Measurements from ENCODE around the gene GPC6.

GPC6 gene

DNA sequence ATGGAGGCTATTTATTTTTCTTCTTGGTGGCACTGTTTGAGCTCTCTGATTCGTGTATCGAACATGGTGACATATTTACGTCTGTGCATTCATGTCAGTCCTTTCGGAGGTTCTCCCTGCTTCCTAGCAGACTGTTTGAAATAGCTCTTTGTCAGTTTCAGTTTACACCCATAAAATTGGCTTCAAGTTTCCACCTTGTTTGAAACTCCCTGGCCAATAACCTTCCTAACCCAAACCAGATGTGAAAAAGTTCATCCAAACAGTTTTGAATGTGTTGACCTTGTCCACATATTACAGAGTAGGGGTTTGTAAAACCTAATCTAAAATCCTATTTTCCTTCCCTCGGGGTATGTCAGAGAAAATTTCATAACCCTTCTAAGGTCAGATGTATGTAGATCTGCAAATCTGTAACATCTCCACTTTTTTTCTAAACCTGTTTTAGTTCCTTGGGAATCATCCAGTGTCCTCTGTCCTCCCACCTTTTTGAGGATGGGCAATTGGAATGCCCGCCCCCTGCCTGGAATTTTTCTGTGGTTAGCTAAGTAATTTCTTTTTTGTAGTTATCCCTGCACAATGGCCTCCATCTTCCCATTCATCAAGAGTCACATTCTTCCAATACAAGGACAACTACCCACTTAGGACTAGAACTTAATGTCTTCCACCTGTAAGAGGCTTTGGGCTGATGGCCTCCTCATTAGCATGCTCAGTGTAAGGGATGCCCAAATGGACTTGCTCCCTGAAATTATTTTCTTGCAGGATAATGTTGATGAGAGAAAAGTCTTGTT is 499.8 kb downstream of the GPC6 start:
- no peak overlapping the region for H3K4me3 ChIP-seq (ENCODE audit: low read depth, low read length)
- DNase-seq (ENCODE audit: low read depth): no peak
- TF ChIP-seq, protein P1, sequence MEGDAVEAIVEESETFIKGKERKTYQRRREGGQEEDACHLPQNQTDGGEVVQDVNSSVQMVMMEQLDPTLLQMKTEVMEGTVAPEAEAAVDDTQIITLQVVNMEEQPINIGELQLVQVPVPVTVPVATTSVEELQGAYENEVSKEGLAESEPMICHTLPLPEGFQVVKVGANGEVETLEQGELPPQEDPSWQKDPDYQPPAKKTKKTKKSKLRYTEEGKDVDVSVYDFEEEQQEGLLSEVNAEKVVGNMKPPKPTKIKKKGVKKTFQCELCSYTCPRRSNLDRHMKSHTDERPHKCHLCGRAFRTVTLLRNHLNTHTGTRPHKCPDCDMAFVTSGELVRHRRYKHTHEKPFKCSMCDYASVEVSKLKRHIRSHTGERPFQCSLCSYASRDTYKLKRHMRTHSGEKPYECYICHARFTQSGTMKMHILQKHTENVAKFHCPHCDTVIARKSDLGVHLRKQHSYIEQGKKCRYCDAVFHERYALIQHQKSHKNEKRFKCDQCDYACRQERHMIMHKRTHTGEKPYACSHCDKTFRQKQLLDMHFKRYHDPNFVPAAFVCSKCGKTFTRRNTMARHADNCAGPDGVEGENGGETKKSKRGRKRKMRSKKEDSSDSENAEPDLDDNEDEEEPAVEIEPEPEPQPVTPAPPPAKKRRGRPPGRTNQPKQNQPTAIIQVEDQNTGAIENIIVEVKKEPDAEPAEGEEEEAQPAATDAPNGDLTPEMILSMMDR (IDR thresholded peaks at IDR 0.05; ENCODE audit: low read depth, low read length): no peak
- TF ChIP-seq, protein P2, sequence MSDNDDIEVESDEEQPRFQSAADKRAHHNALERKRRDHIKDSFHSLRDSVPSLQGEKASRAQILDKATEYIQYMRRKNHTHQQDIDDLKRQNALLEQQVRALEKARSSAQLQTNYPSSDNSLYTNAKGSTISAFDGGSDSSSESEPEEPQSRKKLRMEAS (IDR thresholded peaks at IDR 0.05; ENCODE audit: low read depth, low read length): no peak
- no peak for TF ChIP-seq MYC (IDR thresholded peaks at IDR 0.05; ENCODE audit: low read depth, low read length)
- TF ChIP-seq POLR2A (IDR thresholded peaks at IDR 0.05; ENCODE audit: extremely low read depth, insufficient read length): no peak

DNA sequence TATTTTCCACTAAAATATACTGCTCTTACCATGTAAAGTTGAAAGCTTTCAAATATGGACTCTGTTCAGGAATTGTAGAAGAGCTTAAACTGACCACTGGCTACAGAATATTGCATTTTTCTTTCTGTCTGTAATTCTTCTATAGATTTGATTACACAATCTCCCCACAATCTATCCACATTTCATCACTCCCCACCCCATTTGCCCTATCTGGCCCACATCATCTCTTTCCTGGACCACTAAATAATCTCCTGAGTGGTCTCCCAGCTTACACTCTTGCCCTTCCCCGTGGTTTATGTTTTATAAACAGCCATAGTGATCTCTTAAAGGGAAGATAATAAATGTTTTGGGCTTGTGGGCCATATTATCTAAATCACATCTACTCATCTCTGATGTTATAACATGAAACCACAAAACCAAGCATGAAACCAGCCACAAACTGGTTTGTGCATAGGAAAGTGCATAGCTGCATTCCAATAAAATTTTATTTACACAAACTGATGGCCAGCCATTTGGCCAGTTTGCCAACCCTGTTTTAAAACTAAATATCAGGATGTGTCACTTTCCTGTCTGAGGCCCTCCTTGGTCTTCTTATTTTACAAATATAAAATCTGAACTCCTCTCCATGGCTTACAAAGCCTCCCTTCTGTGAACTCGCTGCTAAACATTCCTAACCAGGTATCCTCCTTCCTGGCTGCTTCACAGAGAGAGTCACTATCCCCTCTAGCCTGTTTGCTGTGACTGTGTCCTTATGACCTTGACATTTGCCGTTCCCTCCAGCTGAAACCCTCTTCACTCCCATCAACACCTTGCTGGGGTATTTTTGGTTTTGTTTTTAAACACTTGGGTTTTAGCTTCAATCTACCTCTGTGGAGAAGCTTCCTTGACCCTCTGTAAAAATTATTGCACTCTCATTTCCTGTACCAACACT is 500.9 kb downstream of the GPC6 start:
- no peak for DNase-seq (ENCODE audit: low read depth)
- TF ChIP-seq MYC (IDR thresholded peaks at IDR 0.05; ENCODE audit: low read depth, low read length): no peak
- TF ChIP-seq, protein P2 (IDR thresholded peaks at IDR 0.05; ENCODE audit: low read depth, low read length): no peak
- H3K4me3 ChIP-seq (ENCODE audit: low read depth, low read length): no peak overlapping the region

DNA sequence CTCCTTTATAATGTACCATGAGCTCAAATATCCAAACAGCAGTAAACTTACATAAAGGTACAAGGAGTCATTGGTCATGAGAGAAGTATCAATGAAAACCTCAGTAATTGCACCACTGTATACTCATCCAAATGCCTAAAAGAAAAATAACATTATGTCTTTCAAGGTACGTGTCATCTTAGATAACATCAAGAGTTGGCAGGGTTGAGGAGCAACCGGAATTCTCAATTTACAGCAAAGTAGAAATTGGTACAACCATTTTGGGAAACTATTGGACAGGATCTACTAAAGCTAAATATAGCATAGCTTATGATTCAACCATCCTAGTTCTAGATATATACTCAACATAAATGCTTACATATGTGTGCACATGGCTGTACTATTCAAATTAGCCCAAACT is 502.8 kb downstream of the GPC6 start:
- no peak for DNase-seq (ENCODE audit: low read depth)
- no peak for TF ChIP-seq MYC (IDR thresholded peaks at IDR 0.05; ENCODE audit: low read depth, low read length)
- TF ChIP-seq, protein P2 (IDR thresholded peaks at IDR 0.05; ENCODE audit: low read depth, low read length): no peak
- TF ChIP-seq, protein P1 (IDR thresholded peaks at IDR 0.05; ENCODE audit: low read depth, low read length): no peak
- TF ChIP-seq POLR2A (IDR thresholded peaks at IDR 0.05; ENCODE audit: extremely low read depth, insufficient read length): no peak
- H3K4me3 ChIP-seq (ENCODE audit: low read depth, low read length): no peak overlapping the region

DNA sequence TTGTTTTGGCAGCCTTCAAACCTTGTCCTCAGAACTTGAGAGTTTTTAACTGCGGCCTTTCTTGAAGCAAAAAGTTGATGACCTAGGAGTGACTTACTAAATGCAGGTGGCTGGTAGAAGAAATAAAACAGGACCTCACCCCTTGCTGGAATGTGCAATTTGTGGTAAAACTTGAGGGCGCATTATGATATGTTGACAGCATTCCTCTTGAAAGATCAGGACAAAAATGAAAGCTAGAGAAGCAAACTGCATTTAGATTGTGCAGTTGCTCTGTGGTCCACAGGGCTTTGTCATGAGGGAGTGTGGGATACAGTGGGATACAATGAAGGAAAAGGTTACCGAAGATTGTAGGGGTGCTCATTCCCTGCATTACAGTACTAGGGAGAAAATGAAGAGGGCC is 504.2 kb downstream of the GPC6 start:
- TF ChIP-seq, protein P1 (IDR thresholded peaks at IDR 0.05; ENCODE audit: low read depth, low read length): no peak
- H3K4me3 ChIP-seq (ENCODE audit: low read depth, low read length): no peak overlapping the region
- DNase-seq (ENCODE audit: low read depth): no peak

DNA sequence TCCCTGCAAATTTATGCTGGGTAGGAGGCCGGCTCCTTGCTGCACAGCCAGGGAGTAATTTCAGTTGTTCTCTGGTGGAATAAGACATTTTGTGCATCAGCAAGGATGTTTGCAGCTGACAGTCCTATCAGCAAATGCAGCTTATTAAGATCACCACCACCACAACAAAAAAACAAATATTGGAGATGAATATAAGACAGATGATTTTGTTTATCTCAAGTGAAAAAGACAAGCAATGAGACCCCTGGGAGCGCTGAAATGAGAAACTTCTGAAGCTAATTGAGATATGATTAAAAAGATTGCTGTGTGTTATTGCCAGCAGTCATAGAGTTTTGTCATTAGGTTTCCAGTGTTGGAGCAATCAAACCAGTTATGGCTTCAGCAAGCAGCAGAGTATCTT is 505.6 kb downstream of the GPC6 start:
- H3K4me3 ChIP-seq (ENCODE audit: low read depth, low read length): no peak overlapping the region
- TF ChIP-seq POLR2A (IDR thresholded peaks at IDR 0.05; ENCODE audit: extremely low read depth, insufficient read length) (no peak), MYC (IDR thresholded peaks at IDR 0.05; ENCODE audit: low read depth, low read length) (no peak)
- TF ChIP-seq, protein P2 (IDR thresholded peaks at IDR 0.05; ENCODE audit: low read depth, low read length): no peak
- no peak for DNase-seq (ENCODE audit: low read depth)

DNA sequence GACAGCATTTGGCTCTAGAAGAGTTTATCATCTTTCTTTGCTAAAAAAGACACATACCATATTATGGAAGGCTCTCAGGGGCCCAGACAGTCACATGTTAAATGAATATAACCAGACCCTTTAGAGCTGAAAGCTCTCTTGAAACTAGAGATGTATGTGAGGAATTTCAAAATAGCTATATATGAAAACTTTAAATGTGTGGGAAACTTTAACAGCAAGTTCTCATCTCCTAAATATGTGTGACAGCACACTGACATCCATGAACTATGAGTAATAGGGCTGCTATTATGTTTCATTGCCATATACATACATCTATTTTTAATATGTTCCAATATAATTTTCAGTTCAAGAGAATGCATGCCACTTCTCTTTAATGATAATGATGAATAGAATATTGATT is 509.5 kb downstream of the GPC6 start:
- no peak for DNase-seq (ENCODE audit: low read depth)
- TF ChIP-seq, protein P1 (IDR thresholded peaks at IDR 0.05; ENCODE audit: low read depth, low read length): no peak
- H3K4me3 ChIP-seq (ENCODE audit: low read depth, low read length): no peak overlapping the region

Measured in NB4 (cell line).